ENCODE data around the gene CHRNB1. TPM values are rescaled to one million over a fixed set of nuclear protein-coding genes. Genes with fewer than 3 reads are reported as not detected.
A peak's percentile ranks its signal among the peaks of the same experiment; 100 is the strongest.

CHRNB1 gene
- total RNA-seq, 1 donor = 6.1 TPM

- no peak for TF ChIP-seq CTCF (IDR thresholded peaks at IDR 0.05; ENCODE audit: insufficient read depth, low read length)
- DNase-seq (ENCODE audit: low read depth) = no peak
- H3K4me3 ChIP-seq (ENCODE audit: low read depth, low read length) = no peak within 1 kb of the TSS
Measured at GRCh38 chr17:7428557-7428956, 16.3 kb upstream of the CHRNB1 start, which contains the start of gene SPEM3. Gene SPEM3, plus strand, starts transcription at chr17:7428857. Its CDS starts 46 bp downstream, at chr17:7428903.

GRCh38 chr17:7429722-7430121 lies 15.1 kb upstream of the CHRNB1 start:
- DNase-seq (ENCODE audit: low read depth) = no peak
- TF ChIP-seq CTCF (IDR thresholded peaks at IDR 0.05; ENCODE audit: insufficient read depth, low read length) = no peak
- H3K4me3 ChIP-seq (ENCODE audit: low read depth, low read length) = no peak overlapping the region

- H3K4me3 ChIP-seq (ENCODE audit: low read depth, low read length) = no peak overlapping the region
Measured at GRCh38 chr17:7431231-7431630, 13.6 kb upstream of the CHRNB1 start.

GRCh38 chr17:7432296-7432695 lies 12.6 kb upstream of the CHRNB1 start:
- TF ChIP-seq CTCF (IDR thresholded peaks at IDR 0.05; ENCODE audit: insufficient read depth, low read length) = no peak
- no peak for DNase-seq (ENCODE audit: low read depth)
- H3K4me3 ChIP-seq (ENCODE audit: low read depth, low read length) = no peak overlapping the region

More at GRCh38 chr17:7431231-7431630, 13.6 kb upstream of the CHRNB1 start:
- no peak for DNase-seq (ENCODE audit: low read depth)
- TF ChIP-seq CTCF (IDR thresholded peaks at IDR 0.05; ENCODE audit: insufficient read depth, low read length) = no peak

- TF ChIP-seq CTCF (IDR thresholded peaks at IDR 0.05; ENCODE audit: insufficient read depth, low read length) = no peak
- no peak for DNase-seq (ENCODE audit: low read depth)
- H3K4me3 ChIP-seq (ENCODE audit: low read depth, low read length) = peak overlapping the region; percentile 38
Measured at GRCh38 chr17:7435676-7436555, 8.9 kb upstream of the CHRNB1 start.

GRCh38 chr17:7436556-7437368 lies 8.1 kb upstream of the CHRNB1 start:
- DNase-seq (ENCODE audit: low read depth) = peak; percentile 63
- peak; percentile 47 for TF ChIP-seq CTCF (IDR thresholded peaks at IDR 0.05; ENCODE audit: insufficient read depth, low read length)
- H3K4me3 ChIP-seq (ENCODE audit: low read depth, low read length) = peak overlapping the region; percentile 53

All from fibroblast of the aortic adventitia (primary cell).